Measurements from ENCODE around the gene ICA1L. TPM values are rescaled to one million over a fixed set of nuclear protein-coding genes. Genes with fewer than 3 reads are reported as not detected.

Gene ICA1L
- total and polyA plus RNA-seq, 2 of the 13 experiments (the other 11 are each of a cell fraction or from before 2014, with no cell fraction given), result 1.5 to 2.4 TPM

GRCh38 chr2:202756598-202756997 is 115.0 kb downstream of the ICA1L start:
- Histone ChIP-seq H3K4me1 (ENCODE audit: insufficient read depth, low read length) (no peaks in the 10 kb centered on the region), H3K79me2 (ENCODE audit: insufficient read depth, low read length) (no peaks in the 10 kb centered on the region), H3K27me3 (ENCODE audit: control insufficient read depth in 1 of 2, insufficient read depth in 2 of 2, low read length in 2 of 2) (no peaks in the 10 kb centered on the region), H3K27ac (ENCODE audit: extremely low read length, insufficient read depth, low read length) (no peak overlapping the region), H3K4me3 (replicated peaks in 1 of 3; ENCODE audit: insufficient read depth in 1 of 3, low read depth in 2 of 3, low read length in 3 of 3) (no peak overlapping the region), H2AFZ (ENCODE audit: low read length) (no peak overlapping the region), H3K36me3 (replicated peaks in 1 of 2; ENCODE audit: control insufficient read depth in 1 of 2, insufficient read depth in 2 of 2, low read length in 2 of 2) (peaks cover 15 to 62% of the 10 kb centered on the region in 2 experiments), H3K4me2 (ENCODE audit: low read depth, low read length) (no peak overlapping the region), H4K20me1 (ENCODE audit: insufficient read depth, low read length) (no peaks in the 10 kb centered on the region), H3K9ac (ENCODE audit: insufficient read depth, low read depth, low read length) (no peak overlapping the region), H3K9me3 (ENCODE audit: low read length) (no peaks in the 10 kb centered on the region)
- DNase-seq (ENCODE audit: low spot score) (no peak), ATAC-seq (no peak), FAIRE-seq (no peak)
- ChIA-PET POLR2A (no interaction called here), CTCF (ENCODE audit: low intra/inter-chr PET ratio, low total read pairs) (no interaction called here)
- in situ Hi-C loops (cut with HindIII; ENCODE audit: extremely low pct_ligation_motif_present, low pct_unique_long_range_greater_than_20kb), result no loop called here
- BruUV-seq (replicated peaks), result no TSS peak
- WGBS (ENCODE audit: low lambda C conversion rate), result 97% methylated on average over 3 of the region's 3 CpGs
- intact Hi-C loops (cut with micrococcal nuclease; ENCODE audit: unreplicated experiment), result no loop called here
- no peak for TF ChIP-seq KLF12 (CRISPR knock-in tag; IDR thresholded peaks at IDR 0.05; ENCODE audit: borderline replicate concordance)
- TF ChIP-seq PRDM15 (CRISPR knock-in tag; IDR thresholded peaks at IDR 0.05), result no peak
- no peak for TF ChIP-seq SP2 (CRISPR knock-in tag; IDR thresholded peaks at IDR 0.05)
- TF ChIP-seq MBNL3 (CRISPR knock-in tag; conservative IDR thresholded peaks at IDR 0.05), result no peak
- no peak for TF ChIP-seq THAP8 (CRISPR knock-in tag; IDR thresholded peaks at IDR 0.05; ENCODE audit: borderline replicate concordance)
- TF ChIP-seq ZNF674 (CRISPR knock-in tag; IDR thresholded peaks at IDR 0.05; ENCODE audit: low read depth), result no peak
- no peak for TF ChIP-seq SKI (IDR thresholded peaks at IDR 0.05; ENCODE audit: partially characterized antibody)
- TF ChIP-seq KDM5A (IDR thresholded peaks at IDR 0.05; ENCODE audit: borderline replicate concordance, low read length), result no peak
- no peak for TF ChIP-seq ZBTB49 (CRISPR knock-in tag; IDR thresholded peaks at IDR 0.05; ENCODE audit: borderline replicate concordance)
- no peak for TF ChIP-seq ZBTB33 (CRISPR knock-in tag; IDR thresholded peaks at IDR 0.05)
- TF ChIP-seq KDM2A (CRISPR knock-in tag; IDR thresholded peaks at IDR 0.05; ENCODE audit: borderline replicate concordance, low read depth), result no peak
- TF ChIP-seq HNF1B (CRISPR knock-in tag; IDR thresholded peaks at IDR 0.05), result no peak
- no peak for TF ChIP-seq ZNF33A (CRISPR knock-in tag; IDR thresholded peaks at IDR 0.05; ENCODE audit: borderline replicate concordance)
- TF ChIP-seq ZNF282 (IDR thresholded peaks at IDR 0.05; ENCODE audit: partially characterized antibody), result no peak

All from HepG2 (cell line).